Heart right ventricle (tissue), 16 donors: ENCODE data around the gene CHN2. TPM values are rescaled to one million over a fixed set of nuclear protein-coding genes. Genes with fewer than 3 reads are reported as not detected.

ENCODE experiments used
- ATAC-seq, 8 donors: fragments of 200-7000 bp; cut with Tn5 transposase; one replicate each; pipeline ENCODE4 v1.9.1; 2020; ENCODE audit warnings: mild to moderate bottlenecking in 8 of 8, moderate library complexity in 8 of 8, moderate number of reproducible peaks in 1 of 8
- DNase-seq, 2 donors: peaks; one replicate each; pipeline ENCODE4 v3.0.0-alpha.2; 2020
- H3K27ac ChIP-seq, 10 donors: fragments of 200-600 bp; sonication (generic) in 2 of 10; one replicate each; pipeline versions ENCODE4 v1.5.0 to v1.8.0; 2020 to 2022; ENCODE audit warnings: mild to moderate bottlenecking in 3 of 10
- H3K27me3 ChIP-seq, 7 donors: fragments of 200-600 bp; one replicate each; pipeline ENCODE4 v1.8.0; 2021 to 2022; ENCODE audit warnings: mild to moderate bottlenecking in 2 of 7
- H3K36me3 ChIP-seq, 9 donors: fragments of 200-600 bp; sonication (generic) in 1 of 9; one replicate each; pipeline versions ENCODE4 v1.5.0 to v1.8.0; 2020 to 2022; ENCODE audit warnings: mild to moderate bottlenecking in 2 of 9
- H3K4me1 ChIP-seq, 9 donors: fragments of 200-600 bp; sonication (generic) in 1 of 9; one replicate each; pipeline versions ENCODE4 v1.5.0 to v1.8.0; 2020 to 2022; ENCODE audit warnings: mild to moderate bottlenecking in 4 of 9
- H3K4me3 ChIP-seq, 10 donors: fragments of 200-600 bp; sonication (generic) in 2 of 10; one replicate each; pipeline versions ENCODE4 v1.5.0 to v1.8.0; 2020 to 2022; ENCODE audit warnings: mild to moderate bottlenecking in 7 of 10, moderate library complexity in 2 of 10
- H3K9me3 ChIP-seq, 11 donors: fragments of 200-600 bp in 10 of 11; sonication (generic) in 2 of 11; one replicate each; pipeline versions ENCODE4 v1.5.0 to v1.8.0; 2013 to 2022; ENCODE audit warnings: mild to moderate bottlenecking in 2 of 11, control low read depth in 1 of 11, moderate library complexity in 1 of 11
- CTCF ChIP-seq, 9 donors: fragments of 200-600 bp; sonication (generic) in 2 of 9; IDR thresholded peaks; one replicate each; pipeline versions ENCODE4 v1.5.0 to v1.8.0; 2021 to 2022; ENCODE audit warnings: antibody characterized with exemption in 9 of 9, mild to moderate bottlenecking in 5 of 9, moderate library complexity in 1 of 9
- WGBS, 2 donors: extraction: QIAGEN DNeasy Blood & Tissue Kit; methylation state at CpG; one replicate each; pipeline ENCODE4 v1.1.7; 2013; ENCODE audit warnings: inconsistent platforms in 1 of 2; 5-methylcytosine and 5-hydroxymethylcytosine counted together
- intact Hi-C, 10 donors: fragments of 100-400 bp; cut with DNase I; formaldehyde crosslinking; loops; one replicate each; pipeline versions ENCODE4 v1.11.1 to v1.14.2; 2022
- polyA plus RNA-seq, 2 donors: library from polyadenylated mRNA; stranded (reverse); fragments of 200-250 nt; gene quantifications; one replicate each; pipeline ENCODE4 v1.2.3, GENCODE V29; 2013
- total RNA-seq, 10 donors: library from RNA; stranded (reverse); fragmentation: NEBNext Ultra II Directional in 3 of 10; extraction: Animal tissue kit (Norgen Biotek cat#: 25700) in 3 of 10; gene quantifications; one replicate each; pipeline versions ENCODE4 v1.2.1 to v1.2.4, GENCODE V29; 2021 to 2023
- donor health status: Arrhythmogenic right ventricular cardiomyopathy.
- donor health status: ischemic (EF 13 %, LVEDD 7.1; RV severe dilation, severe dysfunction).
- donor health status: healthy with polysubstance abuse.
- donor health status: DM: no; HTN: yes; CAD: no.
- donor health status: DM: no; HTN: no; CAD: no.
- donor health status: ischemic (EF 25% LVEDD 6.9; RV normal size, moderate dysfunction).
- donor health status: ischemic (EF 25% LVEDD 5.7; RV mildly dilated, moderate dysfunction).
- donor health status: healthy.
- donor health status: DM: yes; HTN: yes; CAD: no.
- donor health status: Ischemic cardiomyopathy.
- donor health status: ischemic (EF 35%, LVEDD 5.7; RV mildly dilated, moderate dysfunction).
- donor health status: nonischemic (EF 11% LVEDD 7.7; RV severe dilation, severe dysfunction).
- donor health status: DM: yes; HTN: yes; CAD: no.
- donor health status: PGD.
- donor health status: ischemic (EF 29% LVEDD 5.4; RV normal size, mild dysfunction).
- donor health status: nonischemic (EF 23%, LVEDD 6.1; RV moderate dilation, normal function).

Gene CHN2
- total and polyA plus RNA-seq, 12 donors = 5.9 to 54.9 (median 22.6) TPM

GRCh38 chr7:29434380-29434768, 239.8 kb downstream of the CHN2 start:
- Histone ChIP-seq H3K9me3 (no peaks in the 10 kb centered on the region), H3K4me3 (no peak overlapping the region), H3K27ac (no peak overlapping the region), H3K4me1 (peaks cover 0 to 7% (median 0%) of the 10 kb centered on the region in 9 donors), H3K27me3 (no peaks in the 10 kb centered on the region), H3K36me3 (no peaks in the 10 kb centered on the region)
- peak in 2 of 8 donors; percentile 41 to 48 for ATAC-seq
- DNase-seq = no peak
- intact Hi-C loops = no loop called here
- 76 to 82% methylated on average over 2 of the region's 2 CpGs for WGBS, 2 donors
- TF ChIP-seq CTCF (IDR thresholded peaks at IDR 0.05) = no peak

GRCh38 chr7:29435167-29435566, 240.6 kb downstream of the CHN2 start:
- Histone ChIP-seq H3K9me3 (no peaks in the 10 kb centered on the region), H3K27ac (no peak overlapping the region), H3K4me3 (no peak overlapping the region), H3K36me3 (no peaks in the 10 kb centered on the region), H3K27me3 (no peaks in the 10 kb centered on the region), H3K4me1 (peaks cover 0 to 7% (median 0%) of the 10 kb centered on the region in 9 donors)
- DNase-seq = no peak
- no peak for ATAC-seq
- TF ChIP-seq CTCF (IDR thresholded peaks at IDR 0.05) = no peak
- intact Hi-C loops = no loop called here

GRCh38 chr7:29435902-29436301, 241.3 kb downstream of the CHN2 start:
- Histone ChIP-seq H3K27me3 (no peaks in the 10 kb centered on the region), H3K27ac (no peak overlapping the region), H3K4me1 (peaks cover 0 to 7% (median 0%) of the 10 kb centered on the region in 9 donors), H3K9me3 (no peaks in the 10 kb centered on the region), H3K4me3 (no peak overlapping the region), H3K36me3 (no peaks in the 10 kb centered on the region)
- WGBS, 2 donors = 89 to 96% methylated on average over 3 of the region's 3 CpGs
- DNase-seq (no peak), ATAC-seq (peak in 1 of 8 donors; percentile 6)
- intact Hi-C loops = no loop called here
- no peak for TF ChIP-seq CTCF (IDR thresholded peaks at IDR 0.05)

- DNase-seq = no peak
- H3K9me3 ChIP-seq = no peaks in the 10 kb centered on the region
- WGBS, 2 donors = 23 to 28% methylated on average over 3 of the region's 3 CpGs
- H3K27ac ChIP-seq = peak overlapping the region in 1 of 10 donors; percentile 13
- H3K36me3 ChIP-seq = no peaks in the 10 kb centered on the region
- intact Hi-C loops = no loop called here
- no peak for TF ChIP-seq CTCF (IDR thresholded peaks at IDR 0.05)
- no peaks in the 10 kb centered on the region for H3K27me3 ChIP-seq
- peaks cover 0 to 24% (median 0%) of the 10 kb centered on the region in 9 donors for H3K4me1 ChIP-seq
- ATAC-seq = peak; percentile 40 to 76 (median 71)
- no peak overlapping the region for H3K4me3 ChIP-seq
Observed at GRCh38 chr7:29442146-29442545, 247.6 kb downstream of the CHN2 start.
